Stimulated activated CD8-positive, alpha-beta memory T cell treated with anti-CD3 and anti-CD28 coated beads, Interleukin-7, amount 100 ng/mL, for 4 hours (primary cell): ENCODE results near the gene MAML3.

Experiments used
- DNase-seq, 2 donors: peaks; one replicate each; pipeline ENCODE4 v3.0.0-alpha.2; 2020; ENCODE audit warnings: low read depth in 2 of 2

The MAML3 gene

GRCh38 chr4:139900964-139901376 is 253.0 kb downstream of the MAML3 start:
- DNase-seq: no peak

- DNase-seq: no peak
Observed at GRCh38 chr4:139899346-139899745, 254.6 kb downstream of the MAML3 start.

GRCh38 chr4:139898293-139898692 is 255.7 kb downstream of the MAML3 start:
- DNase-seq: no peak

- DNase-seq: no peak
Observed at GRCh38 chr4:139896091-139896604, 257.8 kb downstream of the MAML3 start.

GRCh38 chr4:139893801-139894200 is 260.2 kb downstream of the MAML3 start:
- no peak for DNase-seq

- no peak for DNase-seq
Observed at GRCh38 chr4:139892973-139893736, 260.8 kb downstream of the MAML3 start.

- DNase-seq: no peak
Observed at GRCh38 chr4:139890816-139891215, 263.2 kb downstream of the MAML3 start.

GRCh38 chr4:139889901-139890300 is 264.1 kb downstream of the MAML3 start:
- no peak for DNase-seq

- DNase-seq: no peak
Observed at GRCh38 chr4:139889264-139889663, 264.7 kb downstream of the MAML3 start.

- no peak for DNase-seq
Observed at GRCh38 chr4:139887962-139888735, 265.8 kb downstream of the MAML3 start.

GRCh38 chr4:139887376-139887802 is 266.6 kb downstream of the MAML3 start:
- no peak for DNase-seq

GRCh38 chr4:139886798-139887197 is 267.2 kb downstream of the MAML3 start:
- no peak for DNase-seq

GRCh38 chr4:139884438-139884837 is 269.5 kb downstream of the MAML3 start:
- no peak for DNase-seq

- no peak for DNase-seq
Observed at GRCh38 chr4:139880841-139881240, 273.1 kb downstream of the MAML3 start.

GRCh38 chr4:139878050-139878449 is 275.9 kb downstream of the MAML3 start:
- no peak for DNase-seq

GRCh38 chr4:139876337-139876941 is 277.5 kb downstream of the MAML3 start:
- DNase-seq: no peak

GRCh38 chr4:139875411-139875825 is 278.6 kb downstream of the MAML3 start:
- no peak for DNase-seq

- no peak for DNase-seq
Observed at GRCh38 chr4:139873111-139873860, 280.7 kb downstream of the MAML3 start.

- DNase-seq: no peak
Observed at GRCh38 chr4:139872274-139872673, 281.7 kb downstream of the MAML3 start.

GRCh38 chr4:139869810-139870209 is 284.2 kb downstream of the MAML3 start:
- DNase-seq: no peak

- no peak for DNase-seq
Observed at GRCh38 chr4:139866276-139866962, 287.6 kb downstream of the MAML3 start.
